K562 (cell line): ENCODE measurements around the gene ANKRD27.
"Not testable (repeated sequence)": the region's sequence is repeated elsewhere in the genome, so short reads cannot be mapped to it uniquely, and the experiment has no call there.

Source experiments
- BDP1 ChIP-seq: IDR thresholded peaks from 3 replicates; pipeline ENCODE4 v1.6.1; 2011; ENCODE audit not compliant: insufficient read length, insufficient read depth
- BRCA1 ChIP-seq, 2 experiments: fragments of 450-650 bp in 1 of 2; sonication (generic) in 1 of 2; formaldehyde crosslinking in 1 of 2; IDR thresholded peaks; 2 replicates each; pipeline versions ENCODE4 v1.5.0 to v1.6.1; 2017 to 2020; ENCODE audit warnings: mild to moderate bottlenecking in 1 of 2, missing genetic modification reagents in 1 of 2
- CTCF ChIP-seq, 3 experiments: IDR thresholded peaks in 2 of 3; conservative IDR thresholded peaks in 1 of 3; 2 replicates each; pipeline ENCODE4 v1.5.1; 2011 to 2012; ENCODE audit warnings: low read length in 3 of 3, mild to moderate bottlenecking in 3 of 3, control low read depth in 2 of 3, improper control_type of control experiment in 1 of 3, inconsistent platforms in 1 of 3, low read depth in 1 of 3, mixed read lengths in 1 of 3, moderate library complexity in 1 of 3; ENCODE audit not compliant: insufficient read depth in 2 of 3
- E2F3 ChIP-seq: fragments of 250-450 bp; sonication (Bioruptor Pico); IDR thresholded peaks from 2 replicates; pipeline ENCODE4 v1.4.0; 2020; ENCODE audit warnings: mild to moderate bottlenecking
- EZH2 ChIP-seq: IDR thresholded peaks from 2 replicates; pipeline ENCODE4 v1.6.1; 2012; ENCODE audit warnings: low read depth, mild to moderate bottlenecking, inconsistent platforms, low read length, borderline replicate concordance
- GABPB1 ChIP-seq: sonication (generic); formaldehyde crosslinking; IDR thresholded peaks from 2 replicates; pipeline ENCODE4 v1.8.0; 2022; ENCODE audit warnings: mild to moderate bottlenecking, missing genetic modification reagents
- NFRKB ChIP-seq: fragments of 450-650 bp; IDR thresholded peaks from 2 replicates; pipeline ENCODE4 v1.6.1; 2016; ENCODE audit warnings: low read depth
- RBBP5 ChIP-seq: fragments of 200-600 bp; sonication (generic); IDR thresholded peaks from 2 replicates; pipeline ENCODE4 v1.6.1; 2012; ENCODE audit warnings: borderline replicate concordance, mild to moderate bottlenecking, low read length, control low read depth, inconsistent platforms; ENCODE audit not compliant: insufficient read depth, poor library complexity, severe bottlenecking
- REST ChIP-seq, 2 experiments: fragments of 450-650 bp; formaldehyde crosslinking in 1 of 2; IDR thresholded peaks; 2 replicates each; pipeline versions ENCODE4 v1.4.0 to v1.6.1; 2014 to 2020; ENCODE audit warnings: mild to moderate bottlenecking in 2 of 2, borderline replicate concordance in 1 of 2, low read depth in 1 of 2
- SNRNP70 ChIP-seq: fragments of 200-400 bp; formaldehyde crosslinking; optimal IDR thresholded peaks from 2 replicates; pipeline ENCODE3; 2017; ENCODE audit warnings: low read depth, low read length
- SREBF2 ChIP-seq: sonication (generic); formaldehyde crosslinking; IDR thresholded peaks from 2 replicates; pipeline ENCODE4 v1.4.0; 2020; ENCODE audit warnings: mild to moderate bottlenecking, missing genetic modification reagents
- STAT5B ChIP-seq: fragments of 250-450 bp; sonication (Bioruptor Pico); IDR thresholded peaks from 2 replicates; pipeline ENCODE4 v1.8.0; 2021; ENCODE audit warnings: mild to moderate bottlenecking, inconsistent platforms
- TF ChIP-seq, protein P1 (sequence below): fragments of 250-450 bp; sonication (Bioruptor Pico); IDR thresholded peaks from 2 replicates; pipeline ENCODE4 v1.8.0; 2021; ENCODE audit warnings: mild to moderate bottlenecking, moderate library complexity
- TF ChIP-seq, protein P2 (sequence below): sonication (generic); formaldehyde crosslinking; IDR thresholded peaks from 2 replicates; pipeline ENCODE4 v1.9.0; 2022; ENCODE audit warnings: mild to moderate bottlenecking, missing genetic modification reagents

DNA sequence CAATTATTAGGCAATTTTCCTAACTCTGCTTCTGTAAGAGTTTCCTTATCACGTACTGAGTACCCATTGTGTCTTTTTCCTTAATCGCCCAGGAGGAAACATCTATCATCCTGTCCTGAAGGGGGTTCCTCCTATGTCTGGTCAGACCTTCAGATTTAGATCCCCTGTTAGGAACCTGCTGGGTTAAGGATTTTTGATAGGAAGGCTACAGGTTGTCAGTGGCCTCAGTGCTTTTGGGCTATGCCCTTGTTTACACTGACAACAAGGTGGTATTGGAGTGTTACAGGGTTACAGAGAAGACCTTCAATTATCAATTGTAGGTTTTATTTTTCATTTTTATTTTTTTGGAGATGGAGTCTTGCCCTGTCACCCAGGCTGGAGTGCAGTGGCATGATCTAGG is 19.9 kb upstream of the ANKRD27 start:
- not testable (repeated sequence) for TF ChIP-seq BDP1; CTCF (IDR thresholded peaks at IDR 0.05 in 2 of 3, conservative IDR thresholded peaks at IDR 0.05 in 1 of 3; ENCODE audit: insufficient read depth in 2 of 3, low read depth in 1 of 3, low read length in 3 of 3); SNRNP70; SREBF2; BRCA1 (IDR thresholded peaks at IDR 0.05); BRCA1 (CRISPR knock-in tag; IDR thresholded peaks at IDR 0.05); EZH2; RBBP5; E2F3 (CRISPR knock-in tag); REST (IDR thresholded peaks at IDR 0.05; ENCODE audit: borderline replicate concordance); REST (CRISPR knock-in tag; IDR thresholded peaks at IDR 0.05; ENCODE audit: low read depth); STAT5B (CRISPR knock-in tag); GABPB1 (CRISPR knock-in tag); NFRKB
- TF ChIP-seq, protein P1, sequence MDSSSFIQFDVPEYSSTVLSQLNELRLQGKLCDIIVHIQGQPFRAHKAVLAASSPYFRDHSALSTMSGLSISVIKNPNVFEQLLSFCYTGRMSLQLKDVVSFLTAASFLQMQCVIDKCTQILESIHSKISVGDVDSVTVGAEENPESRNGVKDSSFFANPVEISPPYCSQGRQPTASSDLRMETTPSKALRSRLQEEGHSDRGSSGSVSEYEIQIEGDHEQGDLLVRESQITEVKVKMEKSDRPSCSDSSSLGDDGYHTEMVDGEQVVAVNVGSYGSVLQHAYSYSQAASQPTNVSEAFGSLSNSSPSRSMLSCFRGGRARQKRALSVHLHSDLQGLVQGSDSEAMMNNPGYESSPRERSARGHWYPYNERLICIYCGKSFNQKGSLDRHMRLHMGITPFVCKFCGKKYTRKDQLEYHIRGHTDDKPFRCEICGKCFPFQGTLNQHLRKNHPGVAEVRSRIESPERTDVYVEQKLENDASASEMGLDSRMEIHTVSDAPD: not testable (repeated sequence)
- TF ChIP-seq, protein P2, sequence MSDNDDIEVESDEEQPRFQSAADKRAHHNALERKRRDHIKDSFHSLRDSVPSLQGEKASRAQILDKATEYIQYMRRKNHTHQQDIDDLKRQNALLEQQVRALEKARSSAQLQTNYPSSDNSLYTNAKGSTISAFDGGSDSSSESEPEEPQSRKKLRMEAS (CRISPR knock-in tag): not testable (repeated sequence)
